ENCODE results near the gene NFIA. TPM values are rescaled to one million over a fixed set of nuclear protein-coding genes. Genes with fewer than 3 reads are reported as not detected.
A peak's percentile ranks its signal among the peaks of the same experiment; 100 is the strongest.

The NFIA gene
- total RNA-seq, 1 donor from 2014 or later, result 47.5 TPM

DNA sequence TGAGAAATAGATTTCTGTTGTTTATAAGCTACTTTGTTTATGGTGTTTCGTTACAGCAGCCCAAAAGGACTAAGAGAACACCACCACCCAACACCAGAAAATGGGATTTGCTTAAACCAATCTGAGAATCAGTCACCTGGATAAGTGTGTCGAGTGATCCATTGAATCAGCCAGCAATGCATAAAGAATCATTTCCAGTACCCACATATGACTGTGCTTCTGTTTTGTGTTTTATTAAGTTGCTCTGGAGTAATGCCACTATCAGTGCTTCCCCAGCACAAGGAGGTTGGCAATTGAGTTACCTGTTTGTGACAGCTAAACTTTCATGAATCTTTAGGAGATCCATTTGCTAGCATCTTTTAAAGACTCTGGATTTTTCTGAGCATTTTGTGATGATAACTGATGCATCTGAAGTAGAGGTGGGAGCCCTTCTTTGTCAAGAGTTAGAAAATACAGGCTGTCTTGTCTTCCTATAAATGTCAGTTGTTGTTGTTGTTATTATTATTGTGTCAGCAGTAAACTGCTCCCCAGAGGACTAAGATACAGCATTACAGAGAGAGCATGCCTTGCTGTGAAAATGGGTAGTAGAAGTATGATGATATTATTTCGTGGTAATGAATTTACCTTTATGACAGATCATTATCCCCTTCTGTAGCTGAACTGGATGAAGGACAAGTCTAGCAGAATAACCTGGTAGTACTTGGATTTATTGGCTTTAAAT, 225.2 kb downstream of the NFIA start:
- ATAC-seq, result no peak

DNA sequence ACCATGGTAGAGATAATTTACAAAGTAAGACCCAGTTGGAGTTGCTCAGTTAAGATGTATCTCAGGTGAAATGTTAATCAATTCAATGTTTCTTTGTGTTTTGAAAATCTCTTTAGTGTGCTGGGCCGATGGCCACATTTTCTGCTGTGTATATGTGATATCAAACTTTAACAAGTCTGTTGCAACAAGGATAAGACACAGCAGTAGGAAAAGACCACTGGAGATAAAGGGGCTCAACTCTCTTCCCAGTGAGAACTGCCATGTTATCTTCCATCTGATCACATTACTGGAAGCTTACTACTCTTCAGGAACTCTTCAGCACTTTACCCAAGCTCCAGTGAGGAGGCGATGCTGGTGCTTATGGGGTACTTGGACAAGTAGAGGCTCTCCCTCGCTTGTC, 227.7 kb downstream of the NFIA start:
- no peak for ATAC-seq

DNA sequence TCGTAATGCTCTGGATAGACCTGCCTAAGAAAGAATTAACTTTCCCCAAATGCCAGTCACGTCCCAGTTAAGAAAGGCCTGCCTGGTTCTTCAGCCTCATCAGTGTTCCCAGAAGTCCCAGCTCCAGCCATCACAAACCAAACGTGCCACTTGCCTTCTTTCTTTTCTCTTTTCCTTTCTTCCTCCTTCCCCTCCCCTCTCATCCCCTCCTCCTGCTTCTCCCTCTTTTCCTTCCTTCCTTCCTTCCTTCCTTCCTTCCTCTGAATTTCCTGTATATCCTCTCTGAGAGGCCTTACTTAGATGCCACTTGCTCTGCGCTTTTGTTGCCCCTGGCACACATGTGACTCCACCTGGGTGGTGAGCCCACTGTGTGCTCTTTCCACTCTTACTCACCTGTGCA, 228.2 kb downstream of the NFIA start:
- ATAC-seq, result no peak

DNA sequence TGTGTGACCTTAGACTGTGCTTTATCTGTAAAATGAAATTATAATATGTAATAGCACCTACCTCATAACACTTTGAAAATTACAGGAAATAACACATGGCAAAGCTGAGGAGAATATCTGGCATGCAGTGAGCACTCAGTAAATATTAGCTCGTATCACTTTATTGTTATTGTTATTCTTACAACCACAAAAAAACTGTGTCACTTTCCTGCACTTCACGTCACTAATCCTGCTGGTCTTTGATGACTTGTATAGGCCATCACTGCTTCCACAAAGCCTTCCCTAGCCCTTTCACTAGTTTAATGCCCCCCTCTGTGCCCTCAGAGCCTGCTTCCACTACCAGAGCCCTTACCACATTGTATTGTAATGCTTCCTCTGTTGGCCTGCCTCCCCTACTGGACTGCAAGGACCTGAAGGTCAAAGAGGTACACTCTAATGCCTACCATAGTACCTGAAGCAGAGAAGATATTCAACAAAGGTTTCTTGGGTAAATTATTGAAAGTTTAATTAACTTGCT, 231.6 kb downstream of the NFIA start:
- no peak for ATAC-seq

DNA sequence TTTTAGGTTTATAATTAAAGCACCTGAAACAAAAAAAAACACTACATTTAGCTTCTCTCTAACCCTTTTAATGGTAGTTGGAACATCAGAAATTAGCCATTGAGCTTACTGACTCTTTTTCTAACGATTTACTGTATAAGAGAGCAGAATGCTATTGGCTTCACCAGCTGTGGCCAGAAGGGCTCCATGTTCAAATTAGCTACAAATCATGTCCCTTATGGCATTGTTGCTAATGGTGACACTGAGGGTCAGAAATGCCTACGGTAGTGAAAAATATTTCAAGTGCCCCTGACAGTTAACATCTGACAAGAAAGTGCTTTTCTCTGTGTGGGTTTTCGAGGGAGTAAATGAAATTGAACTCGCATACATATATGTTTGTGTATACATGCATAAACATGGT, 232.7 kb downstream of the NFIA start:
- no peak for ATAC-seq

DNA sequence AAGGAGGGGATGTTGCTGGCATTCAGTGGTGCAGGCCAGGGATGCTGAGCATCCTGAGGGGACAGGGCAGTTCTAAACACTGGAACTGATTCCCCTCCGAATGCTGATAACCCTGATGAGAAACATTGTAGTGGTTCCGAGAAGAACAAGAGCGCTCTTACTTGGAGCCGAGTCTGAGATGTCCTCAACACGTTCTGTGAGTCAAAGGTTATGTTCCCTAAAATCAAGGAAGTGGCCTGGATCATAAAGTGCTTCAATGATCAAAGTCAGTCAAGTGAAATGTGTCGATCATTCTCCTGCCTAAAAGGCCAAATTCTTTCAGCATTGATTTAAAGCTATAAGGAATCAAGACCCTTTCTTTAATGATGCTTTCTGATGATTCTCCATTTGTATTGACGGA, 234.1 kb downstream of the NFIA start:
- ATAC-seq, result no peak

DNA sequence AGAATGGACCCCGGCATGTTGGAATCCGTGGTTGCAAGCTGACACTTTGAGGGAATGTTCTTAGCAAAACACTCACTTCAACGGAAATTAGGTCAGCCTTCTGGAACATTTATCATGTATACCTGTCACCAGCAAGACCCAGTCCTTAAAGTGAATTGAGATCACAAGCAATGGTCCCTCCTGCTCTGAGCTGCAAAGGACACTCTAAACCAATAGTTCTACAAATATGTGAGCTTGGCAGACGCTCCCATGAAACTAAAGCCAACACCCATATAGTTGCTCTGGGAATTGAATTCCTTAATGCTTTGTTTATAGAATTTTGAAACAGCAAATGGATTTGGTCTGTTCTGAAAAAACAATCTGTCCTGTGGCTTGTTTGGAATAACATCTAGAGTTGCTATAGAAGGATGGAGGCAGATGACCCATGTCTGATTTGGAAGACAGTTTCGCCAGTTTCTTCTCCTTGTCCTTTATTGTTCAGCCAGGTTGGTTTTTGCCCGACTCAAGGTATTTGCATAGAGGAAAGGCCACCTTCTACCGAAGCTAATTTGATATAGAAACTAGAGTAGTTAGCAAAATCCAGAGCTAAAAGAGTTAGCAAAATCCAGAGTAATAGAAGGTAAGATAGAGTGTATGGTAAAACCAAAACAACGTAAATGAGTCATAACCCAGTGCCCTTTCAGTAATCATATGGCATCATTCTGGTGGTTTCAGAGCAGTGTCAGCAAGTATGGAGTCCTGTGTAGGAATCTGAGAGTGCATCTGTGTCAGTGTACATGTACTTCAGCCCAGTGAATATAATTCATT, 236.2 kb downstream of the NFIA start:
- ATAC-seq, result peak; percentile 63

DNA sequence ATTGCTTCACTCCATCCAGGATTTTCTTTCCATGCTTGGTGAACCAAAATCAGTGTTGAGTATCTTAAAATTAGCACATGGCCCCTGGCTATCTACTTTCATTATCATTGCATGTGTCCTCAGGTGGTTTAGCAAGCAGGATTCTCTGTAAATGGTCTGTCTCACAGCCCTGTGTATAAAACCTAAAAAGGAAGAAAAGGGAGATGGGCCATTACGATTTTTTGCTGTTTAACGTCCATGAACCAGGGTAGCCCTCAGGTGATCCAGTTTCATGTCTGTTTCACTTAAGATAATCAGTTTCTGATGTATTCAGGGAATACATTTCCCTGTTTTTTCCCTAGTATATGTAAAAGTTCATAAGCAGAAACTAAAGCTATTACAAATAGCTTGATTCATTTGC, 238.2 kb downstream of the NFIA start:
- ATAC-seq, result no peak

DNA sequence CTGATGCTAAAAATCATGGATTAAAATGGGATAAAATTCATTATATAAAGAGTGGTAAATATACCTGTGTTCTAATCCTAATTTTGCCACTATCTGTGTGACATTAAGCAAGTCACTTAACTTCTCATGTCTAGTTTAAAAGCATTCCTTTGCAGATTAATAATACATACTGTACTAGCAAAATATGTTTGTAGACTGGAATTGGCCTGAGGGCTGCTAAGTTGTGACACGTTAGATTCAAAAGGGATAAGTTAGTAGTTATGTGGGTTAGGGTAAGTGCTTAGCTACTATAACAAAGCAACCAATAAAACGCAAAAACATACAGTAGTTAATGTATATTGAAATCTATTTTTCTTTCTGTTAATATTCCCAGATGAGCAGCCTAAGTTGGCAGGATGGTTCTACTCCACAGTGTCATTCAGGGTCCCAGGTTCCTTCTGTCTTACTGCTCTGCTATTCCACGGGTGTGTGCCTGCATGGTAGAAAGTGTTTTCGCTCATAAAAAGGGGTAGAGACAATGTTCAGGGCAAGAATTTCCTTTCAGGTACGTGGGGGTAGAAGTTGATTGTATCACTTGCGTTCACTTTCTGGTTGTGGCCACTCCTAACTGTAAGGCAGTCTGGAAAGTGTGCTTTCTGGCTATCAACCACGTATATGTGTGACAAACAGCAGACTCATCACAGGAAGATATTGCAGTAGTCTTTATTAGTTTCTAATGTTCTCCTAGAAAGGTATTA, 239.8 kb downstream of the NFIA start:
- peak; percentile 44 for ATAC-seq

DNA sequence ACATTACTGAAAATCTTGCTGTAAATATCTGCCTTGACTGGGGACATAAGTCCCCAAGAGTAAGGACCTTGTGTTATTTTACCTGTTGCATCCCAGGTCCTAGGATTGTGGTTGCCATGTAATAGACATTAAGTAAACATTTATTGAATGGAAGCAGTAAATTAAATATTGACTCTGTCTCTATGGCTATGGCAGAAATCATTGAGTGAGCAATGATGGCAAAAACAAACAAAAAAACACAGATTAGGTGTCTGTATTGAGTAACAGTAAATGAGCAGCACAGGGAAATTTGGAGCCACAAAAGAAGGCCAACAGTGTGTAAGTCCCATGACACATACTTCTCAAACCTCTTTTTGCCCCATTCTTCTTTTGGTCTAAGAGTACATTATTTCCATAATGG, 240.4 kb downstream of the NFIA start:
- ATAC-seq, result no peak

DNA sequence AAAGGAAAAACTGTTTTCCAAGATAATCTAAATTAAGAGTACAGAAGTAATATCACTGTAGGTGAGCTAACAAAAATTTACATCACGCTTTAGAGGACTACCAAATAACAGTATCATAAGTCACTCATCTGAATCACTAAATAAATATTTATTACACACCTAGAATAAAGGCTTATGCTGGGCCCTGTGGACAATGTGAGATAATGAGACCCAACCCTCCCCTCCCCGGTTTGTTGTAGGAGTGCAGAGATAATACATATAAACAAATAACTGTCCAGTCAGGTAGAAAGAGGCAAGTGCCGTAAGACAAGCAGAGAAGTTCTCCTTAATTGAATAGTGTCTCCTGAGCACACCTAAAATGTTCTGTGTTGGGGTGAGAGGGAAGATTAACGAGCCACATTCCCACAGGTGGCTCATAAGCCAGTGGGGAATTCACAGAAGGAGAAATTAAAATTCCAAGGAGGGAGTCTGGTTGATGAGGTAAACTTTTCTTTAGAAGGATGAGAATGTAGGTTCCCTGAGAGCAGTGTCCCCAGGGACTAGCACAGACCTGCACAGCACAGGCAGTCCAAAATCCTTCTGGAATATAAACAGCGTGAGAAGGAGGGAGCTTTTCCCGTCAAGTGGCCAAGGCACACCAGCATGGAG, 241.4 kb downstream of the NFIA start:
- ATAC-seq, result peak; percentile 69

DNA sequence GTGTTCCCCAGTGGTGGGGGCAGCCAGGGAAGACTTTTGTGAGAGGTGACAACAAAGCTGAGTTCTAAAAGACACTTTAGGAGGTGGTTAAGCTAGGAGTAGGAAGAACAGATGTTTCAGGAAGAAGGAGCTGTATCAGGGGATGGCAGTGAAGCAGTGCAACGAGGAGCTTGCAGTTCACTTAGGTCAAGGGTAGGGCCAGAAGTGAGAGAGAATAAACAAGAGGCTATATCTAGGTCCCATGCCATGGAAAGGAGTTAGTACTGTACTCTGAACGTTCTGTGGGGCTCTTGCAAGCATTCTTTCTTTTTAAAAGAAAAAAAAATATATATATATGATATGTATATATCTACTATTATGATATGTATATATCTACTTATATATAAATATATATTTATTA, 244.4 kb downstream of the NFIA start:
- ATAC-seq, result no peak

DNA sequence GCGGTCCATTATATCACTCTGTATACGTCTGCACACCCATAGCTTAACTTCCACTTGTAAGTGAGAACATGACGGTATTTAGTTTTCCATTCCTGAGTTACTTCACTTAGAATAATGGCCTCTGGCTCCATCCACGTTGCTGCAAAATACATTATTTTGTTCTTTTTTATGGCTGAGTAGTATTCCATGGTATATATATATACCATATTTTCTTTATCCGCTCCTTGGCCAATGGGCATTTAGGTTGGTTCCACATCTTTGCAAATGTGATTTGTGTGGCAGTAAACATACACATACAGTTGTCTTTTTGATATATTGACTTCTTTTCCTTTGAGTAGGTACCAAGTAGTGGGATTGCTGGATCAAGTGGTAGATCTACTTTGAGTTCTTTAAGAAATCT, 245.1 kb downstream of the NFIA start:
- no peak for ATAC-seq

DNA sequence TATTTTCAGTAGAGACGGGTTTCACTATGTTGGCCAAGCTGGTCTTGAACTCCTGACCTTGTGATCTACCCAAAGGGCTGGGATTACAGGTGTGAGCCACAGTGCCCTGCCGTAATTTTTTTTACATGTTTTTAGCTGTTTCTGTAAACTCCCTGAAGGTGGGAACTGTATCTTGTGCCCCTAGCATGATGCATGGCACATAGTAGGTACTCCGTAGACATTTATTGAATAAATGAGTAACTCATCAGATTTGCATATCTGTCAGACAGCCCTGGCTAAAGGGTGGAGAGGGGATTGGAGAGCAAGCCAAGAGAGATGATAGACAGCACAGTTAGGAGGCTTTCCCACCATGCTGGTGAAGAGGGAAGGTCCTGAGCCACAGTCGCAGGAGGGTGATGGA, 247.2 kb downstream of the NFIA start:
- ATAC-seq, result no peak

DNA sequence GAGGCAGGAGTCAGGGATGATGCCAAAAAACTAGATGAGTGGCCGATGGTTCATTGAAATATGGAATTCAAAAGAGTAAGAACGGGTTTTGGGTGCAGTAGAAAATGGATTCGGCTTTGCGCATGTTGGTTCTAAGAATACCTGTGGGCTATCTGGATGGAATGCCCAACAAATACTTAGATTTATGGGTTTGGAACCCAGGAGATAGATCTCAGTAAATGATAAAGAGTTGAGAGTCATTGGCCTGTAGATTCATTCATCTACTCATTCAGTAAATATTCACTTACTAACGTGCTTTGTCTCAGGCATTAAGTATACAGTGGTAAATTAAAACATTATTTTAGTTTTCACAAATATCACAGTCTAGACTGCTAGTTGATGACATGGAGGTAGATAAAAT, 247.7 kb downstream of the NFIA start:
- no peak for ATAC-seq

DNA sequence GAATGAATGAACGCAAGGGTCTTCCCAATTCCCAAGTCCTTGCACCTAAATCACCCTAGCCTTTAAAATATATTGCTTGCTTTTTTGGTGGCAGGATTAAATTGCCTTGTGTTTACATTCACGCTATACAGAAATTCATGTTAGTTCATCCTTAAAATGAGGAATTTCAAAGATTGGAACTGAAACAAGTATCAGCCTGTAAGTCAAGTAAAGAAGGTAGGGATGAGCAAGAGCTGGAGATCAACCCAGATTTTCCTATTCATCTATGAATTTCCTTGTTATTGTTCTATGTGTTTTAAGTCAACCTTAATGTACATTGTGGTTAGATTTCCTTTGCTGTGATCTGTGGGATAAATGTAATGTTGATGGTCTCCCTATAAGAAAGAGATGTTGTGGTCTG, 248.2 kb downstream of the NFIA start:
- peak; percentile 23 for ATAC-seq

DNA sequence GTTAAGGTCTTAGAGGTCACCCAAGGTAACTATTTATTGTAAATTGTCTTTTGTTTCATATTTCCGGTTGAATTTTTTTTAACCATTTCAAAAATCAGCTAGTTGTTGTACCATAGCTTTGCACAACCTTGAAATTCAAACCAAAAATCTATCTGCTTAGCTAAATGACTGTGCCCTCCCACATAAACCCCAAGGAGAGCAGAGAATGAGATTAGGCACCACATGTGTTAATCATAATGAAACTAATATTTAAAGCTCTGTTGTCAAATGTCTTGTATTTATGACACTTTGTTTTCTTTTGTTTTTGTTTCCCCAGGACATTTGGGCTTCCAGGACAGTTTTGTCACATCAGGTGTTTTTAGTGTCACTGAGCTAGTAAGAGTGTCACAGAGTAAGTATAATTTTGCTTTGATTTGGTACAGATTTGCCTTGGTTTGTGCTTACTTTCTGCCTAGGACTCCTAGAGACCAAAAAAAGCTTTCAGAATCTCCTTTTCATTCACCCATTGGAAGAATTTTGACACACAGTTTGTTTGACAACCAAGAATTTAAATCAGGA, 249.9 kb downstream of the NFIA start:
- no peak for ATAC-seq

DNA sequence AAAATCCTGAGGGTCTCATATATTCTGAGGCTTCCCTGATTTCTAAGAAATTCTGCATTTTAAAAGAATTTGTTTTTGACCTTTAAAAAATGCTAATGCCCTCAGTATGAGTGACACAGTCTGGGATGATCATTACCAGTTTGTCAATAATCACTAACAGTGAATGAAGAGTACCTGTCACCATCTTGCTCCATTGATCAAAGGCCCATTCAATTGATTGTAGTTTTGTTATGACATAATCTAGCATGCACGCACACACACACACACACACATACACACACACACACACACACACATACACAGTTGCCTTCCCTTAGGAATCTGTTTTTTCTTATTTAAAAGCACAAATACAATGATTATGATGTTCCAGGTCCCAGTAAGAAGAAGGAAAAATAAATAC, 250.4 kb downstream of the NFIA start:
- ATAC-seq, result no peak

DNA sequence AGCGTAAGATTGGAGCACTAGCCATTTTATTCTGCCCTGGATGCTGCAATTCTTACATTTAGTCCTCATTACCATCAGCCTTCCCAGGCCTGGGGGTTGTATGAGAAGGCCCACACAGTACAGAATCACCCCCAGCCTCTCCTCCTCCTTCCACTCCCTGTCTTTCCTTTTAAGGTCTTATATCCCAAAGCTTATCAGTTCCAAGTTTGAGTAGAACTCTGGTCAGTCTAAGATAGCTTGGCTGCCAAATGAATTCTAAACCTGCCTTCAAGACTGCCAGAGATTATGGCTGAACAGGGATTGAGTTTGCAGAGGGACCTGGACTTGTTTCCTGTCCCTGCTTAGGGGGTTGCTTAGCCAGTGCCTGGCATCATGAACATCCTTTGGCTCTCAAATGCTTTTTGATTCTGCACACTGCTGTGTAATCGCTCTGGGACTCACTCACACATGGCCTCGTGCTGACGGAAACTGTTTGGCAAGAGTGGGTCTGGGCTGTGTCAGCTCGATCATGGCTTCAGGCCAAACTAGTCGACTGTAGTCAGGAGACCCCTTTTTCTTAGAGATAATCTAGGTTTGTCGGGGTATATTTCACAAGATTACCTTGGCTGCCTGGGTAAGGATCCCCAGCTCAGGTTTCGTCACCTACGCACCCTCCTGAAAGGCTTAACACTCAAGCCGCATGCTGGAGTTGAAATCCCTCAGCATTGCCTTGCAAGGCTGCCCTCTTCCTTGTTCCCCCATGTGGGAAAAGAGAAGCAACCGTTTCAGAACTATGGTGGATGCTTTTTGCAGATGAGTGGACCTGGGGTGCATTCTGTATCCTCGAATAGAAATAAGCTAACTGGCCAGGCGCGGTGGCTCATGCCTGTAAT, 252.6 kb downstream of the NFIA start:
- ATAC-seq, result no peak

DNA sequence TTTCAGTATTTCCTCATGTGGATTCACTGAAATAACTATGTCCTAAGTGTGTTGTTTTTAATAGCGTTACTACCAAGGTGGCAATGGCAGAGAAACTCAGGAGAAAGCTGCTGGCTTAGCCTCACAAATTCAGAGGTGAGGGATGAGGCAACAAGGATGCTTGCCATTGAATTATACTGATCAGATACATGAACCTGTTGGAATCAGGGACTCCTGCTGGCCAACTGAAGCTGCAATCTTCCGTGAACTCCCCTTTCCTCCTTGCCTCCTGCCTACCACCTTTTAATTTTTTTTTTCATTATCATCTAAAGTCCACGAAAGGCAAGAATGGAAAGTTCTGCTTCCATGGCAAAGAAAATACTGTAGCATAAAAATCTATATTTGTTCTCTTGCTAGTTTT, 254.7 kb downstream of the NFIA start:
- ATAC-seq, result no peak

DNA sequence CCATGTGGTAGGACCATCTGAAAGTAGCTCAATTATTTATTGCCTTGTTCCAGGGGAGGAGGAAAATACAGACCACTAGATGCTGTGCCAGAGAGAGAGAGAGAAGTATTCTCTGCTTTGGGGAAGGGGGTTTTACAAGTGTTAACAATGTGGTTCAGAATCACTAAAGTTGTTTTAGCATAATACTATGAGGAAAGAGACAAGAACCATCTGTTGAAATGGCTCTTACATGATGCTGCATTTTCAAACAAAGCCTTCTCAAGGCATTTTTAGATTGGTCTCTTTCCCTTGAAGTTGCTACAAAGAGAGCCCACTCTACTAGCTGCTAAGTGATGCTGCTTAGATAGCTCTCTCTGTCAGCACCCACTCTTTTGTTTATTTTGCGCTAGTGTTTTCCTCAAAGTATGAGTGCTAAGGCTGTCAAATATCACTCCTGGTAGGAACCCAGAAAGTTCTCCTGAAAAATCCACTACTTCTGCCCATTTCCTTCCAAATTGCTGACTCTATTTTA, 255.1 kb downstream of the NFIA start:
- no peak for ATAC-seq
